ENCODE data around the gene TSEN15.

Gene TSEN15

DNA sequence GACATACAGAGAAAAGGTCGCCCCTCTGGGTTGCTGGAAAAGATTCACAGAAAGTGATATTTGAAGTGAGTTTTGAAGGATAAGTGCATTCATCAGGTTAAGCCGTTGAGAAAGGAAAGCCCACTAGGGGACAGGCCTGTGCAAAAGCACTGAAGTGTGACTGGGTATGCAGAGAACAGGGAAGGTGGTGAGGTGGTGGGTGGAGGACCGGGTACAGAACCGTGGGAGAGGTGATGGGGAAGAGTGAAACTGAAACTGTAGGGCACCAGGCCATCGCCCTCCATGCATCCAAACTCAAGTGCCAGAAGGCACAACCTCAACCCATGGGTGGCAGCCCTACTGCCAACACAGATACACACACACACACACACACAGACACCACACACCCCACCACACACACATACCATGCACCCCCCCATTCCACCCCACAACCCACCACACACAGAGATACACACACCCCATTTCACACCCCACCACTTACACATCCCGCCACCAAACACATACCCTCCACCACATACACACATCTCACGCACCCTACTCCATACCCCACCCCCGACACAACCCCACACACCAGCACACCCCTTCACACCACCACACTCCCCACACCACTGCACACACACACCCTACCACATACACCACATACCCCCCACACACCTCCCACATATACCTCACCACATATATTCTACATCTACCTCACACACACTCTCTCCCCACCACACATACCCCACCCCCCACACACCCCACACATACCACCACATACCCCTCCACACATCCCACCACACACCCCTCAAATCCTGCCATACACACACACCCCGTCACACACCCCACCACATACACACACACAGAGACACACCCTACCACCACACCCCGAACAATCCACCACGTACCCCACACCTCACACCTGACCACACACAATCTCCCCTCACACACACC is 59.0 kb downstream of the TSEN15 start:
- ChIA-PET CTCF (no interaction called here), POLR2A (no interaction called here)
- DNase-seq (ENCODE audit: low read depth, low spot score), result no peak
- H3K4me3 ChIP-seq (ENCODE audit: low read depth, low read length), result no peak overlapping the region
- TF ChIP-seq CTCF (IDR thresholded peaks at IDR 0.05; ENCODE audit: insufficient read depth, low read length, missing control alignments), result no peak

- TF ChIP-seq CTCF (IDR thresholded peaks at IDR 0.05; ENCODE audit: insufficient read depth, low read length, missing control alignments), result no peak
- H3K4me3 ChIP-seq (ENCODE audit: low read depth, low read length), result no peak overlapping the region
- ChIA-PET POLR2A (no interaction called here), CTCF (no interaction called here)
- DNase-seq (ENCODE audit: low read depth, low spot score), result no peak
Observed at GRCh38 chr1:184112176-184112948, 60.8 kb downstream of the TSEN15 start.

GRCh38 chr1:184113251-184113650 is 61.7 kb downstream of the TSEN15 start:
- TF ChIP-seq CTCF (IDR thresholded peaks at IDR 0.05; ENCODE audit: insufficient read depth, low read length, missing control alignments), result no peak
- POLR2A ChIA-PET, result no interaction called here
- no peak overlapping the region for H3K4me3 ChIP-seq (ENCODE audit: low read depth, low read length)
- CTCF ChIA-PET, result interaction anchor here (0.9 kb wide), 1 partner anchor 12 kb away, joined by 4 read pairs; no protein-coding TSS in a partner anchor
- DNase-seq (ENCODE audit: low read depth, low spot score), result peak; percentile 9

DNA sequence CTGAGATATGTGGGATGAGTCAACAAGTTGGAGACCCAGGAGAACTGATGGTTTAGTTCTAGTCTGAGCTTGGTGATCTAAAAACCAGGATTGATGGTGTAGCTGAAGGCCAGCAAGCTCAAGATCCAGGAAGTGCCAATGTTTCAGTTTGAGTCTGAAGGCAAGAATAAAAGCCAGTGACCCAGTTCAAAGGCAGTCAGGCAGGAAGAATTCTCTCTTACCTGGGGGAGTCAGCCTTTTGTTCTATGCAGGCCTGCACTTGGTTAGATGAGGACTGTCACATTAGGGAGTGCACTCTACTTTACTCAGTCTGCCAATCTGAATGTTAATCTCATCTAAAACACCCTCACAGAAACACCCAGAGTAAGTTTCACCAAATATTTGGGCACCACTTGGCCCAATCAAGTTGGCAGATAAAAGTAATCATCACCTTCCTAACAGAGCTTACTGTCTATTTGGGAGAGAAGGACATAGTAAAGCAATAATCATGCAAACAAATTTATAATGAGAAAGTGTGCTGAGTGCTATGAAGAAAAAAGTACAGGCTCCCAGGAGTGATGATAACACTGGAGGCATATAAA is 63.4 kb downstream of the TSEN15 start:
- ChIA-PET POLR2A (interaction anchor here (0.7 kb wide), 1 partner anchor 176 kb away, joined by 4 read pairs; no protein-coding TSS in a partner anchor), CTCF (no interaction called here)
- no peak overlapping the region for H3K4me3 ChIP-seq (ENCODE audit: low read depth, low read length)
- DNase-seq (ENCODE audit: low read depth, low spot score), result no peak
- TF ChIP-seq CTCF (IDR thresholded peaks at IDR 0.05; ENCODE audit: insufficient read depth, low read length, missing control alignments), result no peak

DNA sequence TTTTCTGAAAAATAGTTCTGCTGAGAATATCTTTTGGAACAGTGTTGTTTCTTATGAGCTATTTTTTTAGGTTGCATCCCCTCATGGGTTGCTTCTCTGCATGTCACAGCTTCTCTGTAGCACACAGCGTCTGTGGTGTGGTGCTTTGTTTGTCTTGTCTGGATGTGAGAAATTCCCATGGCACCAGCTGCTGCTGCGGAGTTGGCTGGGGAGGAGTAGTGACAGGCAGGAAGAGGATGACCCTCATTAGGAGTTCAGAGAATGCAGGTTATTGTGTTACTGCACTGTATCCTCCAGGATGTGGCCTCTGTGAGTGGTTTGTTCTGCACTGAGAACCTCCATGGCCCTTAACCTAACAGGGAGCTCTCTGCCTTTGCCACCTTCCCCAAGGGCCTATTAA is 64.8 kb downstream of the TSEN15 start:
- CTCF ChIA-PET, result interaction anchor here (0.8 kb wide), 1 partner anchor 181 kb away, joined by 3 read pairs; no protein-coding TSS in a partner anchor
- no peak for DNase-seq (ENCODE audit: low read depth, low spot score)
- no peak for TF ChIP-seq CTCF (IDR thresholded peaks at IDR 0.05; ENCODE audit: insufficient read depth, low read length, missing control alignments)
- POLR2A ChIA-PET, result no interaction called here
- H3K4me3 ChIP-seq (ENCODE audit: low read depth, low read length), result no peak overlapping the region
